Neural progenitor cell (in vitro differentiated cells): ENCODE data around the gene WHAMM. TPM values are rescaled to one million over a fixed set of nuclear protein-coding genes. Genes with fewer than 3 reads are reported as not detected.

Experiments
- DNase-seq: peaks from one replicate; pipeline ENCODE4 v3.0.0-alpha.2; 2016; ENCODE audit warnings: low spot score
- H2AFZ ChIP-seq: fragments of 200-600 bp; sonication (generic); replicated peaks from 2 replicates; pipeline ENCODE4 v1.6.1; 2016; ENCODE audit warnings: antibody characterized with exemption
- H3F3A ChIP-seq: fragments of 200-600 bp; sonication (generic); 2 replicates; pipeline ENCODE4 v1.6.1; 2016; ENCODE audit warnings: antibody characterized with exemption, low read depth
- H3K27ac ChIP-seq: fragments of 200-600 bp; sonication (generic); 2 replicates; pipeline ENCODE4 v1.5.1; 2016; ENCODE audit warnings: mild to moderate bottlenecking
- H3K27me3 ChIP-seq: fragments of 200-600 bp; sonication (generic); 2 replicates; pipeline ENCODE4 v1.6.1; 2016; ENCODE audit warnings: mild to moderate bottlenecking, moderate library complexity
- H3K36me3 ChIP-seq: fragments of 200-600 bp; sonication (generic); 2 replicates; pipeline ENCODE4 v1.5.1; 2016
- H3K4me1 ChIP-seq: fragments of 200-600 bp; sonication (generic); 2 replicates; pipeline ENCODE4 v1.6.1; 2016; ENCODE audit warnings: mixed run types
- H3K4me2 ChIP-seq: fragments of 200-600 bp; sonication (generic); 2 replicates; pipeline ENCODE4 v1.6.1; 2016
- H3K4me3 ChIP-seq: fragments of 200-600 bp; sonication (generic); 2 replicates; pipeline ENCODE4 v1.5.1; 2016
- H3K79me2 ChIP-seq: fragments of 200-600 bp; sonication (generic); 2 replicates; pipeline ENCODE4 v1.6.1; 2016; ENCODE audit warnings: low read depth
- H3K9ac ChIP-seq: fragments of 200-600 bp; sonication (generic); 2 replicates; pipeline ENCODE4 v1.6.1; 2016
- H3K9me3 ChIP-seq: fragments of 200-600 bp; sonication (generic); 2 replicates; pipeline ENCODE4 v1.5.1; 2016; ENCODE audit warnings: low read depth
- H4K20me1 ChIP-seq: fragments of 200-600 bp; sonication (generic); 2 replicates; pipeline ENCODE4 v1.6.1; 2016; ENCODE audit warnings: low read depth
- H3K27ac Mint-ChIP-seq: 3 replicates; pipeline ENCODE4 v1.8.0; 2021; ENCODE audit warnings: mixed read lengths
- H3K27me3 Mint-ChIP-seq: 2 replicates; pipeline ENCODE4 v1.8.0; 2022; ENCODE audit warnings: low read depth, mild to moderate bottlenecking, inconsistent platforms, moderate library complexity, mixed read lengths; ENCODE audit not compliant: insufficient read depth
- H3K36me3 Mint-ChIP-seq: 3 replicates; pipeline ENCODE4 v1.8.0; 2021; ENCODE audit warnings: mixed read lengths
- H3K4me1 Mint-ChIP-seq: 3 replicates; pipeline ENCODE4 v1.8.0; 2021; ENCODE audit warnings: mixed read lengths
- H3K4me3 Mint-ChIP-seq: 3 replicates; pipeline ENCODE4 v1.8.0; 2021; ENCODE audit warnings: mild to moderate bottlenecking, moderate library complexity, mixed read lengths
- H3K9me3 Mint-ChIP-seq: 3 replicates; pipeline ENCODE4 v1.8.0; 2020; ENCODE audit warnings: mixed read lengths
- EZH2 ChIP-seq: fragments of 200-600 bp; sonication (generic); IDR thresholded peaks from 2 replicates; pipeline ENCODE4 v1.6.1; 2017; ENCODE audit warnings: antibody characterized with exemption, mild to moderate bottlenecking, moderate library complexity
- EZH2phosphoT487 ChIP-seq: fragments of 200-600 bp; sonication (generic); IDR thresholded peaks from 2 replicates; pipeline ENCODE4 v1.6.1; 2017; ENCODE audit warnings: antibody characterized with exemption
- total RNA-seq: library from RNA; depleted of rRNA; stranded (reverse); fragments of >200 nt; gene quantifications from 2 replicates; pipeline ENCODE4 v1.2.3, GENCODE V29; 2015; ENCODE audit warnings: low replicate concordance
- TF ChIP-seq, protein P1 (sequence below): fragments of 200-600 bp; sonication (generic); IDR thresholded peaks from 2 replicates; pipeline ENCODE4 v1.5.1; 2017; ENCODE audit warnings: antibody characterized with exemption, mild to moderate bottlenecking

The WHAMM gene
- total RNA-seq, 1 donor from 2014 or later: 1.9 TPM

DNA sequence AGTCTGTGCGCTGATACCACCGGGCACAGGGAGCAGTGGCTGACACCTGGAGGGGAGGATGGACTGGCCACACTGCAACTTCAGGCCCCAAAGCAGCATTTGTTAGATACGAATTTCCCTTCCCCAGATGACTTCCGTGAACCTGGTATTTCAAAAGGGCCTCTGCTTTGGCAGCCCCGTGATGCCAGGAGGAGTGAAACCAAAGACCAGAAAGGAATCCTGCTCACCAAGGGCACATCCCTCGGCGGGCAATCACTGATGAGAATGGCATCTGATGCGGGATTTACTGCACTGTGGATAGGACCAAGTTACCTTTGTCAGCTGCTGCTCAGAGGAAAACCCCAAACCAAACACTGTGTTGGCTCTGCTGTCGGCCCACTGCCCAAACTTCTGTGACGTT, 65.5 kb downstream of the WHAMM start:
- Histone ChIP-seq H4K20me1 (no peaks in the 10 kb centered on the region), H3K36me3 (no peaks in the 10 kb centered on the region), H3K27ac (no peak overlapping the region), H3F3A (no peaks in the 10 kb centered on the region), H3K4me1 (no peaks in the 10 kb centered on the region), H3K4me3 (no peak overlapping the region), H3K4me2 (no peak overlapping the region), H3K9me3 (no peaks in the 10 kb centered on the region), H3K27me3 (no peaks in the 10 kb centered on the region), H3K79me2 (no peaks in the 10 kb centered on the region), H3K9ac (no peak overlapping the region), H2AFZ (no peak overlapping the region)
- H3K27me3 Mint-ChIP-seq: peaks cover 3% of the 10 kb centered on the region
- no peak overlapping the region for H3K4me3 Mint-ChIP-seq
- no peak overlapping the region for H3K27ac Mint-ChIP-seq
- no peaks in the 10 kb centered on the region for H3K9me3 Mint-ChIP-seq
- no peak for DNase-seq
- peaks cover 24% of the 10 kb centered on the region for H3K36me3 Mint-ChIP-seq
- TF ChIP-seq EZH2phosphoT487 (no peak), EZH2 (no peak)
- TF ChIP-seq, protein P1, sequence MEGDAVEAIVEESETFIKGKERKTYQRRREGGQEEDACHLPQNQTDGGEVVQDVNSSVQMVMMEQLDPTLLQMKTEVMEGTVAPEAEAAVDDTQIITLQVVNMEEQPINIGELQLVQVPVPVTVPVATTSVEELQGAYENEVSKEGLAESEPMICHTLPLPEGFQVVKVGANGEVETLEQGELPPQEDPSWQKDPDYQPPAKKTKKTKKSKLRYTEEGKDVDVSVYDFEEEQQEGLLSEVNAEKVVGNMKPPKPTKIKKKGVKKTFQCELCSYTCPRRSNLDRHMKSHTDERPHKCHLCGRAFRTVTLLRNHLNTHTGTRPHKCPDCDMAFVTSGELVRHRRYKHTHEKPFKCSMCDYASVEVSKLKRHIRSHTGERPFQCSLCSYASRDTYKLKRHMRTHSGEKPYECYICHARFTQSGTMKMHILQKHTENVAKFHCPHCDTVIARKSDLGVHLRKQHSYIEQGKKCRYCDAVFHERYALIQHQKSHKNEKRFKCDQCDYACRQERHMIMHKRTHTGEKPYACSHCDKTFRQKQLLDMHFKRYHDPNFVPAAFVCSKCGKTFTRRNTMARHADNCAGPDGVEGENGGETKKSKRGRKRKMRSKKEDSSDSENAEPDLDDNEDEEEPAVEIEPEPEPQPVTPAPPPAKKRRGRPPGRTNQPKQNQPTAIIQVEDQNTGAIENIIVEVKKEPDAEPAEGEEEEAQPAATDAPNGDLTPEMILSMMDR: no peak
- H3K4me1 Mint-ChIP-seq: no peaks in the 10 kb centered on the region

DNA sequence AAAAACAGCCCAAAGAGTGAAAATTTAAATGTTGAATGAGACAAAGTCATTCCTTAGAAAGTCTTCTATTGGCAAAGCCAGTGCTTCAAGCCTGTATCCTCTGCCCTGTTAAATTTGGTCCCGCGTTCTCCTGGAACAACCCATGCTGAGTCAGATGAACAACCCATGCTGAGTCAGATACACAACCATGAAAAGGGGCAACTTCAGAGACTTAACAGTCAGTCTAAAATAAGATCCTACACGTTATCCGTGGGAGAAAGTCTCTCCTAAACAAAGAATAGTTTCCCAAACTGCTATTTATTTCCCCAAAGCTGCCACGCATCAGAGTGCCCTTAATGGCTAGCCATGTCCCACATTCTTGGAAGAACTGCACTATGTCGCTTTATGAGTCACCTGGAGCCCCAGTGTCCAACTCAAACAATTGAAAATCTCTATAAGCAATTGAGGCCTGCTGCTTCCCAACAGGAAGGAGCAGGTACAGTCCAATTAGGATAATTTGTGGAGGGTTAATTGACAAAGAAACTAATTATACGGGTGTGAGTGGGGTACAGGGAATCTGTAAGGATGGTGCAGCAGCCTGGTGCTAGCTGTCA, 66.1 kb downstream of the WHAMM start:
- Mint-ChIP-seq H3K27ac (no peak overlapping the region), H3K4me1 (no peaks in the 10 kb centered on the region), H3K4me3 (no peak overlapping the region), H3K36me3 (peaks cover 24% of the 10 kb centered on the region), H3K9me3 (no peaks in the 10 kb centered on the region), H3K27me3 (peaks cover 3% of the 10 kb centered on the region)
- no peaks in the 10 kb centered on the region for H4K20me1 ChIP-seq
- no peak overlapping the region for H3K4me2 ChIP-seq
- no peaks in the 10 kb centered on the region for H3K79me2 ChIP-seq
- no peak overlapping the region for H3K4me3 ChIP-seq
- H3K27ac ChIP-seq: no peak overlapping the region
- no peaks in the 10 kb centered on the region for H3K4me1 ChIP-seq
- no peaks in the 10 kb centered on the region for H3K9me3 ChIP-seq
- no peaks in the 10 kb centered on the region for H3K27me3 ChIP-seq
- H3K9ac ChIP-seq: no peak overlapping the region
- H3K36me3 ChIP-seq: no peaks in the 10 kb centered on the region
- H3F3A ChIP-seq: no peaks in the 10 kb centered on the region
- DNase-seq: no peak
- H2AFZ ChIP-seq: no peak overlapping the region
- TF ChIP-seq EZH2: no peak
- no peak for TF ChIP-seq EZH2phosphoT487
- TF ChIP-seq, protein P1: no peak

DNA sequence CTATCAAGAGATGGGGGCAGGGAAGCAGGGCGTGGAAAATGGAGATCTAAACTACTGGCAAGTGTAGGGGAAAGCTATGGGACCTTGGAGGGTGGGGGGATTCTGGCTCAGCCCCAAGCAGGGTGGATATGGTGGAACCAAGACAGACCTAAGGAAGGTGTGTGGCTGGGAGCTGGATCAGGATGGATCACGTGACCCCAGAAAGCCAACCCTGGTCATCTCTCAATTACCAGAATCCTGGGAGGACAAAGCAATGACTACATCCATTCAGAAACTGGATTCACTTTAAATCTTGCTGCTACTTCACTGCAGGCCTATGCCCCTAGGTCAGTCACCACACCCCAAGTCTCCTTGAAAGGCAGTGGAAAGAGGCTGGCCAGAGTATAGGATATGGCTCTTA, 68.4 kb downstream of the WHAMM start:
- Mint-ChIP-seq H3K27me3 (no peaks in the 10 kb centered on the region), H3K4me1 (no peaks in the 10 kb centered on the region), H3K27ac (peak overlapping the region; percentile 2), H3K4me3 (no peak overlapping the region), H3K9me3 (no peaks in the 10 kb centered on the region), H3K36me3 (peaks cover 14% of the 10 kb centered on the region)
- Histone ChIP-seq H3K4me3 (no peak overlapping the region), H2AFZ (no peak overlapping the region), H3K4me2 (no peak overlapping the region), H3K79me2 (no peaks in the 10 kb centered on the region), H3K4me1 (no peaks in the 10 kb centered on the region), H3K9ac (no peak overlapping the region), H3K9me3 (no peaks in the 10 kb centered on the region), H3K27ac (no peak overlapping the region), H3F3A (no peaks in the 10 kb centered on the region), H3K36me3 (no peaks in the 10 kb centered on the region), H3K27me3 (no peaks in the 10 kb centered on the region), H4K20me1 (no peaks in the 10 kb centered on the region)
- TF ChIP-seq EZH2 (no peak), EZH2phosphoT487 (no peak)
- TF ChIP-seq, protein P1: no peak
- DNase-seq: no peak
